H1 (cell line): Measurements from ENCODE around the gene PPM1F.

ENCODE experiments used
- CTCF ChIP-seq, 3 experiments: IDR thresholded peaks; 1 replicate in 2 of 3; 2 replicates in 1 of 3; pipeline versions ENCODE4 v1.5.1 to v1.6.1; 2011; ENCODE audit warnings: low read length in 3 of 3, mild to moderate bottlenecking in 3 of 3, inconsistent platforms in 2 of 3, low read depth in 1 of 3, moderate library complexity in 1 of 3; ENCODE audit not compliant: insufficient read depth in 1 of 3; ENCODE audit errors: control extremely low read depth in 1 of 3
- EGR1 ChIP-seq: IDR thresholded peaks from 2 replicates; pipeline ENCODE4 v1.6.1; 2011; ENCODE audit warnings: low read depth, low read length, borderline replicate concordance
- EP300 ChIP-seq, 2 experiments: IDR thresholded peaks; 1 replicate in 1 of 2; 2 replicates in 1 of 2; pipeline ENCODE4 v1.6.1; 2011 to 2012; ENCODE audit warnings: low read depth in 2 of 2, low read length in 2 of 2, mild to moderate bottlenecking in 2 of 2, borderline replicate concordance in 1 of 2, inconsistent platforms in 1 of 2, moderate library complexity in 1 of 2
- EZH2 ChIP-seq: fragments of 200-600 bp; sonication (generic); IDR thresholded peaks from 2 replicates; pipeline ENCODE4 v1.7.1; 2012; ENCODE audit warnings: low read depth, mild to moderate bottlenecking, moderate library complexity, low read length, inconsistent platforms; ENCODE audit not compliant: severe bottlenecking
- POLR2A ChIP-seq, 2 experiments: IDR thresholded peaks; 1 replicate in 1 of 2; 2 replicates in 1 of 2; pipeline ENCODE4 v1.6.1; 2011; ENCODE audit warnings: low read depth in 2 of 2, low read length in 2 of 2, mild to moderate bottlenecking in 2 of 2; ENCODE audit errors: control extremely low read depth in 1 of 2
- POLR2AphosphoS5 ChIP-seq: IDR thresholded peaks from 2 replicates; pipeline ENCODE4 v1.6.1; 2011; ENCODE audit warnings: low read depth, low read length
- RAD21 ChIP-seq, 2 experiments: IDR thresholded peaks in 1 of 2; conservative IDR thresholded peaks in 1 of 2; 2 replicates each; pipeline ENCODE4 v1.6.1; 2011; ENCODE audit warnings: low read depth in 2 of 2, low read length in 2 of 2, improper control_type of control experiment in 1 of 2, inconsistent platforms in 1 of 2, mild to moderate bottlenecking in 1 of 2, moderate library complexity in 1 of 2

- TF ChIP-seq CTCF (IDR thresholded peaks at IDR 0.05; ENCODE audit: control extremely low read depth in 1 of 3, insufficient read depth in 1 of 3, low read depth in 1 of 3, low read length in 3 of 3) (no peak), RAD21 (IDR thresholded peaks at IDR 0.05 in 1 of 2, conservative IDR thresholded peaks at IDR 0.05 in 1 of 2; ENCODE audit: low read depth in 2 of 2, low read length in 2 of 2) (no peak), POLR2A (IDR thresholded peaks at IDR 0.05; ENCODE audit: control extremely low read depth in 1 of 2, low read depth in 2 of 2, low read length in 2 of 2) (no peak), POLR2AphosphoS5 (no peak), EZH2 (no peak), EGR1 (no peak), EP300 (IDR thresholded peaks at IDR 0.05; ENCODE audit: borderline replicate concordance in 1 of 2, low read depth in 2 of 2, low read length in 2 of 2) (no peak)
Observed at GRCh38 chr22:21923163-21923561, 29.5 kb downstream of the PPM1F start.
